Body of pancreas (tissue), 4 donors: ENCODE data around the gene SETBP1.

Experiments
- POLR2A ChIP-seq, 3 donors: fragments of 450-650 bp; IDR thresholded peaks; one replicate each; pipeline ENCODE4 v1.6.1; 2016; ENCODE audit warnings: antibody characterized with exemption in 3 of 3, mild to moderate bottlenecking in 2 of 3
- TF ChIP-seq, protein P1 (sequence below), 7 experiments: fragments of 450-650 bp in 4 of 7; fragments of 200-600 bp in 3 of 7; sonication (generic) in 3 of 7; IDR thresholded peaks; one replicate each; pipeline ENCODE4 v1.5.1; 2016 to 2019; ENCODE audit warnings: antibody characterized with exemption in 7 of 7

DNA sequence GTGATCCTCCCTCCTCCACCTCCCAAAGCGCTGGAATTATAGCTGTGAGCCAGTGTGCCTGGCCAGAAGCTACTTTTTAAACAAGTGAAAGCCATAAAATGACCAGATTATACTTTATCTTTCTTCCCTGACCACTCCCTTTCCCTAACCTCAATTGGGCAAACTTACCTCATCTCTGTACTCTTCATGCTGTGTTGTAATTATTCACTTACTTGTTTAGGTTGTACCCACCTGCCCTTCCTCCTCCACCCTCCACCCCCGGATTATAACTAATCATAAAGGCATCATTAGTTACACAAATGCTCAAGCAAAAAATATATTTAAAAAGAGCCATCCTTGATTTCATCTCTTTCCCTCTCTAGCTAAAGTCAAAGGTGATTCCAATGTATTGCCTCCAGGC lies 279.9 kb downstream of the SETBP1 start:
- TF ChIP-seq, protein P1, sequence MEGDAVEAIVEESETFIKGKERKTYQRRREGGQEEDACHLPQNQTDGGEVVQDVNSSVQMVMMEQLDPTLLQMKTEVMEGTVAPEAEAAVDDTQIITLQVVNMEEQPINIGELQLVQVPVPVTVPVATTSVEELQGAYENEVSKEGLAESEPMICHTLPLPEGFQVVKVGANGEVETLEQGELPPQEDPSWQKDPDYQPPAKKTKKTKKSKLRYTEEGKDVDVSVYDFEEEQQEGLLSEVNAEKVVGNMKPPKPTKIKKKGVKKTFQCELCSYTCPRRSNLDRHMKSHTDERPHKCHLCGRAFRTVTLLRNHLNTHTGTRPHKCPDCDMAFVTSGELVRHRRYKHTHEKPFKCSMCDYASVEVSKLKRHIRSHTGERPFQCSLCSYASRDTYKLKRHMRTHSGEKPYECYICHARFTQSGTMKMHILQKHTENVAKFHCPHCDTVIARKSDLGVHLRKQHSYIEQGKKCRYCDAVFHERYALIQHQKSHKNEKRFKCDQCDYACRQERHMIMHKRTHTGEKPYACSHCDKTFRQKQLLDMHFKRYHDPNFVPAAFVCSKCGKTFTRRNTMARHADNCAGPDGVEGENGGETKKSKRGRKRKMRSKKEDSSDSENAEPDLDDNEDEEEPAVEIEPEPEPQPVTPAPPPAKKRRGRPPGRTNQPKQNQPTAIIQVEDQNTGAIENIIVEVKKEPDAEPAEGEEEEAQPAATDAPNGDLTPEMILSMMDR (IDR thresholded peaks at IDR 0.05) = no peak
- TF ChIP-seq POLR2A (IDR thresholded peaks at IDR 0.05) = no peak
